SU-DHL-6 (cell line): Measurements from ENCODE around the gene EPB41L4A.

Experiments used
- H2AFZ ChIP-seq: fragments of 200-600 bp; sonication (generic); 2 replicates; pipeline ENCODE4 v1.6.1; 2014; ENCODE audit warnings: low read depth, mild to moderate bottlenecking, moderate library complexity, mixed read lengths, antibody characterized with exemption, low read length; ENCODE audit not compliant: severe bottlenecking
- H3F3A ChIP-seq: fragments of 200-600 bp; shearing (Covaris generic); 2 replicates; pipeline ENCODE4 v1.6.0; 2016; ENCODE audit warnings: antibody characterized with exemption, mild to moderate bottlenecking; ENCODE audit not compliant: insufficient read depth
- H3K27ac ChIP-seq: fragments of 200-600 bp; sonication (generic); 2 replicates; pipeline ENCODE4 v1.5.1; 2016; ENCODE audit warnings: low read depth, mild to moderate bottlenecking, low read length, moderate library complexity, mixed read lengths
- H3K27me3 ChIP-seq: fragments of 200-600 bp; sonication (generic), shearing (Covaris generic); 2 replicates; pipeline ENCODE4 v1.6.0; 2014; ENCODE audit warnings: mild to moderate bottlenecking, low read length
- H3K36me3 ChIP-seq: fragments of 200-600 bp; sonication (generic); 2 replicates; pipeline ENCODE4 v1.6.1; 2014; ENCODE audit warnings: mild to moderate bottlenecking, low read length, mixed read lengths
- H3K4me2 ChIP-seq: fragments of 300-600, 200-600 bp; shearing (Covaris generic), sonication (generic); 2 replicates; pipeline ENCODE4 v1.6.0; 2014; ENCODE audit warnings: low read length, low read depth, mild to moderate bottlenecking; ENCODE audit not compliant: poor library complexity, severe bottlenecking
- H3K4me3 ChIP-seq: fragments of 200-600 bp; sonication (generic); 2 replicates; pipeline ENCODE4 v1.5.1; 2014; ENCODE audit warnings: antibody characterized with exemption, low read length, mild to moderate bottlenecking, mixed read lengths; ENCODE audit not compliant: insufficient read depth, poor library complexity, severe bottlenecking
- H3K79me2 ChIP-seq: fragments of 200-600 bp; sonication (generic); 2 replicates; pipeline ENCODE4 v1.6.1; 2014; ENCODE audit warnings: mild to moderate bottlenecking, low read length, moderate library complexity; ENCODE audit not compliant: insufficient read depth
- H3K9ac ChIP-seq: fragments of 200-600 bp; sonication (generic); 2 replicates; pipeline ENCODE4 v1.7.0; 2014; ENCODE audit warnings: mild to moderate bottlenecking, low read length
- H3K9me2 ChIP-seq: fragments of 200-600 bp; sonication (generic); replicated peaks from 2 replicates; pipeline ENCODE4 v1.6.1; 2014; ENCODE audit warnings: low read length; ENCODE audit not compliant: insufficient read depth
- H3K9me3 ChIP-seq: fragments of 200-600 bp; sonication (generic); 2 replicates; pipeline ENCODE4 v1.6.1; 2014; ENCODE audit warnings: low read length, mixed read lengths; ENCODE audit not compliant: insufficient read depth
- H4K20me1 ChIP-seq: fragments of 200-600 bp; sonication (generic); 2 replicates; pipeline ENCODE4 v1.6.1; 2014; ENCODE audit warnings: low read depth, mild to moderate bottlenecking, antibody characterized with exemption, low read length, moderate library complexity, mixed read lengths
- EZH2phosphoT487 ChIP-seq: fragments of 200-600 bp; sonication (generic), shearing (Covaris generic); conservative IDR thresholded peaks from 2 replicates; pipeline ENCODE4 v1.6.1; 2018; ENCODE audit warnings: mild to moderate bottlenecking, antibody characterized with exemption, low read length, moderate library complexity, mixed read lengths
- TF ChIP-seq, protein P1 (sequence below): fragments of 200-600 bp; sonication (generic); IDR thresholded peaks from one replicate; pipeline ENCODE4 v1.5.1; 2017; ENCODE audit warnings: antibody characterized with exemption, mild to moderate bottlenecking, low read length, moderate library complexity; ENCODE audit not compliant: insufficient read depth, poor library complexity, severe bottlenecking

The EPB41L4A gene

GRCh38 chr5:112160652-112161391, 258.3 kb downstream of the EPB41L4A start:
- H3K4me2 ChIP-seq = peak overlapping the region; percentile 95
- peak overlapping the region; percentile 99 for H2AFZ ChIP-seq
- no peaks in the 10 kb centered on the region for H3K9me3 ChIP-seq
- no peaks in the 10 kb centered on the region for H3K27me3 ChIP-seq
- H3K27ac ChIP-seq = peak overlapping the region; percentile 53
- no peaks in the 10 kb centered on the region for H3K9me2 ChIP-seq
- peaks cover 6% of the 10 kb centered on the region; the same call in 1 of the 2 replicates for H4K20me1 ChIP-seq
- peak overlapping the region; percentile 95 for H3K9ac ChIP-seq
- TF ChIP-seq EZH2phosphoT487 = no peak
- TF ChIP-seq, protein P1, sequence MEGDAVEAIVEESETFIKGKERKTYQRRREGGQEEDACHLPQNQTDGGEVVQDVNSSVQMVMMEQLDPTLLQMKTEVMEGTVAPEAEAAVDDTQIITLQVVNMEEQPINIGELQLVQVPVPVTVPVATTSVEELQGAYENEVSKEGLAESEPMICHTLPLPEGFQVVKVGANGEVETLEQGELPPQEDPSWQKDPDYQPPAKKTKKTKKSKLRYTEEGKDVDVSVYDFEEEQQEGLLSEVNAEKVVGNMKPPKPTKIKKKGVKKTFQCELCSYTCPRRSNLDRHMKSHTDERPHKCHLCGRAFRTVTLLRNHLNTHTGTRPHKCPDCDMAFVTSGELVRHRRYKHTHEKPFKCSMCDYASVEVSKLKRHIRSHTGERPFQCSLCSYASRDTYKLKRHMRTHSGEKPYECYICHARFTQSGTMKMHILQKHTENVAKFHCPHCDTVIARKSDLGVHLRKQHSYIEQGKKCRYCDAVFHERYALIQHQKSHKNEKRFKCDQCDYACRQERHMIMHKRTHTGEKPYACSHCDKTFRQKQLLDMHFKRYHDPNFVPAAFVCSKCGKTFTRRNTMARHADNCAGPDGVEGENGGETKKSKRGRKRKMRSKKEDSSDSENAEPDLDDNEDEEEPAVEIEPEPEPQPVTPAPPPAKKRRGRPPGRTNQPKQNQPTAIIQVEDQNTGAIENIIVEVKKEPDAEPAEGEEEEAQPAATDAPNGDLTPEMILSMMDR = peak; percentile 94
- H3K79me2 ChIP-seq = peaks cover 21% of the 10 kb centered on the region
- peak overlapping the region; percentile 94 for H3K4me3 ChIP-seq
- H3K36me3 ChIP-seq = peaks cover 26% of the 10 kb centered on the region
- H3F3A ChIP-seq = peaks cover 40% of the 10 kb centered on the region

DNA sequence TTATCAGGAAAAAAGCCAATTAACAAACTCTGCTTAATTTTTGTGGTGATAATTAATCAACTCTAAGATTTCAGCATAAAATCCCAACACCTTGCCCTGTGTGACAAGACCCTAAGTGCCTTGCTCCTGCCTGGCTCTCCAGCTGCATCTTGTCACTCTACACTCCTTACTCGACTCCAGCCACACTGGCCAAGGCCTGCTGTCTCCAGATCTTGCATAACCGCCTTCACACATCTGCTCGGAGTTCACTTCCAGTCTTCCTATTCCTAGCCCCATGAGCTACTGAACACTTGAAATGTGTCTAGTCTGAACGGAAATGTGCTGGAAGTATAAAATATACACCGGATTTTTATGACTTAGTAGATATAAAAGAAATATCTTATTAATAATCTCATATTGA, 259.6 kb downstream of the EPB41L4A start:
- Histone ChIP-seq H3K36me3 (peaks cover 24% of the 10 kb centered on the region), H3K4me3 (no peak overlapping the region), H3K9me3 (no peaks in the 10 kb centered on the region), H3K4me2 (no peak overlapping the region), H3F3A (peaks cover 29% of the 10 kb centered on the region), H3K27me3 (no peaks in the 10 kb centered on the region), H3K9me2 (no peaks in the 10 kb centered on the region), H3K79me2 (peaks cover 21% of the 10 kb centered on the region), H2AFZ (no peak overlapping the region), H3K9ac (no peak overlapping the region), H3K27ac (no peak overlapping the region), H4K20me1 (peaks cover 6% of the 10 kb centered on the region; the same call in 1 of the 2 replicates)
- no peak for TF ChIP-seq EZH2phosphoT487
- TF ChIP-seq, protein P1 = no peak

DNA sequence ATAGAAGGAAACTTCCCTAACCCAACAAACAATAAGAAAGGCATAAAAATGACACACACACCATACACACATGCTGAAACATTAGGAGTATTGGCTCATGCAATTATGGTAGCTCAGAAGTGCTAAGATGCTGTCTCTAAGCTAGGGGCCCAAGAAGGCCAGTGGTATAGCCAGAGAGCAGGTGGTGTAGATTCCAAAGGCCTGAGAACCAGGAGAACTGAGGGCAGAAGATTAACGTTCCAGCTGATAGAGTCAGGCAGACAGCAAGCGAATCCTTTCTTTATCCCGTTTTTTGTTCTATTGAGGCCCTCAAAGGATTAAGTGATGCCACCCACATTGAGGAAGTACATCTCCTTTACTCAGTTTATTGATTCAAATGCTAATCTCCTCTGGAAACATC, 262.9 kb downstream of the EPB41L4A start:
- H3K4me3 ChIP-seq = no peak overlapping the region
- no peak overlapping the region for H2AFZ ChIP-seq
- no peak overlapping the region for H3K27ac ChIP-seq
- no peaks in the 10 kb centered on the region for H3K36me3 ChIP-seq
- H3K9ac ChIP-seq = no peak overlapping the region
- peaks cover 5% of the 10 kb centered on the region for H3K79me2 ChIP-seq
- no peaks in the 10 kb centered on the region; the same call in 1 of the 2 replicates for H4K20me1 ChIP-seq
- TF ChIP-seq, protein P1 = no peak
- TF ChIP-seq EZH2phosphoT487 = no peak
- H3K27me3 ChIP-seq = no peaks in the 10 kb centered on the region
- no peak overlapping the region for H3K4me2 ChIP-seq
- H3K9me2 ChIP-seq = no peaks in the 10 kb centered on the region
- no peaks in the 10 kb centered on the region for H3K9me3 ChIP-seq
- no peaks in the 10 kb centered on the region for H3F3A ChIP-seq
